Activated naive CD4-positive, alpha-beta T cell treated with anti-CD3 and anti-CD28 coated beads, Interleukin-2, amount 50 U/mL, for 24 hours (primary cell): Measurements from ENCODE around the gene SLC23A2.

Experiments
- H3K27ac Mint-ChIP-seq: one replicate; pipeline ENCODE4 v1.8.0; 2021; ENCODE audit warnings: mild to moderate bottlenecking, mixed read lengths
- H3K27me3 Mint-ChIP-seq: one replicate; pipeline ENCODE4 v1.8.0; 2021; ENCODE audit warnings: mixed read lengths
- H3K36me3 Mint-ChIP-seq: one replicate; pipeline ENCODE4 v1.8.0; 2021; ENCODE audit warnings: mixed read lengths
- H3K4me1 Mint-ChIP-seq: one replicate; pipeline ENCODE4 v1.8.0; 2021; ENCODE audit warnings: mixed read lengths
- H3K4me3 Mint-ChIP-seq: one replicate; pipeline ENCODE4 v1.8.0; 2021; ENCODE audit warnings: mild to moderate bottlenecking, mixed read lengths
- H3K9me3 Mint-ChIP-seq: one replicate; pipeline ENCODE4 v1.8.0; 2021; ENCODE audit warnings: mixed read lengths

SLC23A2 gene

DNA sequence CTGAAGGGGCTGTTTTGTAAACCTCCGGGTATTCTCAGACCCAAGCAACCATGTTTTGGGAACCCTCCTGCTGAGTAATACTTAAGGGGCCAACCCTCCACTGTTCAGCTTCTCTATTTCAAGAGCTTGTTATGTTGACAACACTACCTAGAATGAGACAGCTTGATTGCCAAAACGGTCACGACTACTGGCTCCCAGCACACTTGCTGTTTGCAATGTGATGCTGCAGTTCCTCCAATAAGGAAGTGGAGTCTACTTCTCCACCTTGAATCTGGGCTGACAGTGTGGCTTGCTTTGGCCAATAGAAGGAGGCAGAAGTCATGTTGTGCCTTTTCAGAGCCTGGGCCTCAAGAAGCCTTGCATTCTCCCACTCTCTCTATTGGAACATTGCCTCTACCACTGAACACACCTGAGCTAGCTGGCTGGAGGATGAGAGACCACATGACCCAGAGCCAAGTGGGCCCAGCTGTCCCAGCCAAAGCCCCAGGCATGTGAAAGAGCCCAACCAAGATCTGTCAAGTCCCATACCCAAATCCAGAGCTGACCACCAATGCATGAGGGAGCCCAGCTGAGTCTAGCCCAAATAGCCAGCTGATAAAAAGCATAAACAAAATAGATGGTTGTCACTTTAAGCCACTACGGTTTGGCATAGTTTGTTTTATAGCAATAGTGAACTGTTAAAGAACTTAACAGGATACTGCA, 171.6 kb downstream of the SLC23A2 start:
- Mint-ChIP-seq H3K36me3 (no peaks in the 10 kb centered on the region), H3K27ac (no peak overlapping the region), H3K27me3 (no peaks in the 10 kb centered on the region)

GRCh38 chr20:4828830-4829513, 172.3 kb downstream of the SLC23A2 start:
- peaks cover 3% of the 10 kb centered on the region for H3K4me1 Mint-ChIP-seq
- H3K36me3 Mint-ChIP-seq: no peaks in the 10 kb centered on the region
- H3K27ac Mint-ChIP-seq: no peak overlapping the region
- H3K9me3 Mint-ChIP-seq: no peaks in the 10 kb centered on the region
- H3K27me3 Mint-ChIP-seq: no peaks in the 10 kb centered on the region
- no peak overlapping the region for H3K4me3 Mint-ChIP-seq

More for the DNA sequence above, 171.6 kb downstream of the SLC23A2 start:
- no peak overlapping the region for H3K4me3 Mint-ChIP-seq
- no peaks in the 10 kb centered on the region for H3K4me1 Mint-ChIP-seq
- H3K9me3 Mint-ChIP-seq: no peaks in the 10 kb centered on the region

DNA sequence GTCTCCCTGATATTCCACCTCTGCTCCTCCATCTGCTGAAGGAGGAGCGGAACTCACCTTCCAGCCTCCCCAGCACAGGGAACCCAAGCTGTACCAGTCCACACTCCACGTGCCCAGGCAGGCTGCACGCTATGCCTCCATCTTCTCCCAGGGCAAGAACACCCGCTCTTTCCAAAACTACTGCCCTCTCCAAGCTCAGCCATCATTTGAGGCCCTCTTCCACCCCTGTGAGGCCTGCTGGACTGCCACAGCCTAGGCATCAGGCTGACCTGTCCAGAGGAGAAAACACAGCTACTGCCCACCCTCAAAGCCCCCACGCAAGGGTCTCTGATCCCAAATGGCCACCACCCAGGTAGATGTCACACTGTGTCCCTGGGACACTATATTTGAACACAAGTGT, 179.7 kb downstream of the SLC23A2 start:
- H3K27ac Mint-ChIP-seq: peak overlapping the region; percentile 52

DNA sequence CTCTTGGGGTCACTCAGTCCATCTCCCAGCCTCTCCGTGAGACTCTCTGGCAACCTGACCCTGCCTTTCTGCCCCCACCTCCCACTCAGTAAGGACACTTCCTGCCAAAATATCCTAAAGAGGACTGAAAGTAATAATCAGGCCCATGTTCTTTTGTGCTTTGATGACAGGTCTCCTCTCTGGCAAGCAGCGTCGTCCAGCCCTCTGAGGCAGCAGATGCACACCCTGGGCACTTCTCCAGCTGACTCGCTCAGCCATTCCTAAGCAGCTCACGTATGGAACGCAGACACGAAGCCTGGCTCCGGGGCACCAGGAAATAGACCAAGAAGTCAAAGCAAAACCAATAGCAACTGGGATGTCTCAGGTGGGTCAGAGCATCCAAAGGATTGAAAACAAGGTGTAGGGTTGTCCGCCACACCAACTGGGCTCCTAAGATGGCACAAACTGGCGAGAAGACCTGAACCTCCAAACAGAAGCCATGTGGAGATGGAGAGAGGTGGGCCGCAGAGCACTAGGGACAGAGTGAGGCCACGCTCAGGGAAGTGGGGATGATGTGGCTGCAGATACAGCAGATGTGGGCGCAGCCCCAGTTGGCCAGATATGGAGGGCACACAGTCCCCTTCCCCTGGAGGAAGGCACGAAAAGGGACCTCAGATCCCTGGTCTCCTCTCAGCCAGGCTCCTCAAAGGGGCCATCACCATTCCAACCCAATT, 180.3 kb downstream of the SLC23A2 start:
- peaks cover 54% of the 10 kb centered on the region for H3K4me1 Mint-ChIP-seq
- H3K27ac Mint-ChIP-seq: peak overlapping the region; percentile 76
- peaks cover 6% of the 10 kb centered on the region for H3K36me3 Mint-ChIP-seq
- H3K4me3 Mint-ChIP-seq: peak overlapping the region; percentile 90
- no peaks in the 10 kb centered on the region for H3K27me3 Mint-ChIP-seq
- no peaks in the 10 kb centered on the region for H3K9me3 Mint-ChIP-seq

More for the DNA sequence above, 179.7 kb downstream of the SLC23A2 start:
- H3K4me3 Mint-ChIP-seq: peak overlapping the region; percentile 90
- no peaks in the 10 kb centered on the region for H3K27me3 Mint-ChIP-seq
- H3K4me1 Mint-ChIP-seq: peaks cover 49% of the 10 kb centered on the region
- no peaks in the 10 kb centered on the region for H3K9me3 Mint-ChIP-seq
- peaks cover 6% of the 10 kb centered on the region for H3K36me3 Mint-ChIP-seq

GRCh38 chr20:4819901-4820300, 181.4 kb downstream of the SLC23A2 start:
- Mint-ChIP-seq H3K27me3 (no peaks in the 10 kb centered on the region), H3K4me3 (no peak overlapping the region), H3K36me3 (peaks cover 6% of the 10 kb centered on the region), H3K9me3 (no peaks in the 10 kb centered on the region), H3K27ac (no peak overlapping the region), H3K4me1 (peaks cover 62% of the 10 kb centered on the region)

DNA sequence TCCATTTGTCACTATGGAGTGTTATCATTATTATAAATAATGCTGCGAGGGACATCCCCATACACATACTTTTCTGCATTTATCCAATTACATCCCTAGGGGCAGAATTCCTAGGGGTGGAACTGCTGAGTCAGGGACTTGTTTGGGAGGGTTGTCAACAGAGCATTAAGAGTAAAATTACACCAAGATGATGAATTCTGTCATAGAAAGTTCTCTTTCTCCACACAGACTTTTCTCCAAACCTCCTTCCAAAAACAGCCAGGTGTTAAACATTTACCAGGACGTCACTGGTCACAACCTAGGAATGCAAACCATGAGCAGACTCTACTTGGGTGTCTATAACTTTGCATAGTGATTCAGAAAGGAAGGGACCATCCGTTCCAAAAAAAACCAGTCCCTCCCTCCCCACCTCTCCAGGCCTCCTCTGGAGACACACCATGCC, 184.1 kb downstream of the SLC23A2 start:
- Mint-ChIP-seq H3K4me3 (no peak overlapping the region), H3K27ac (peak overlapping the region; percentile 41), H3K9me3 (no peaks in the 10 kb centered on the region), H3K27me3 (no peaks in the 10 kb centered on the region), H3K36me3 (peaks cover 6% of the 10 kb centered on the region), H3K4me1 (peaks cover 84% of the 10 kb centered on the region)

DNA sequence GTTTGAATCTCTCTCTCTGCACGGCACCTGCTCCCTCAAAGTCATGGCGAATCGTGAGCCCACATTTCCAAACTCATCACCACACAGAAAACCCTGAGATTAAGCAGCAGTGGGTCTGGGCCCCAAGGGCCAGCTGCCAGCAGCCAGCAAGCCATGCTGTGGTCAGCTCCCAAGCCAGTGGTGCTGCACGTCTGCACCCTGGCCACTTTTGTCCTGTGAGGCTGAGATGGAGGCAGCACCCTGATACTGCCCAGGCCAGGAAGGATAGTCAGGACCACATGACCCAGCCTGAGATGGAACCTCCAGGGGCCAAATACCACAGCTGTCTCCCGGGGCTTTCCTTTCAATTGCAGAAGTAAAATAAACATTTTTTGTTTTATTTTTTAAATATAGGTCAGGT, 185.7 kb downstream of the SLC23A2 start:
- Mint-ChIP-seq H3K4me3 (peak overlapping the region; percentile 84), H3K36me3 (peaks cover 3% of the 10 kb centered on the region), H3K27me3 (no peaks in the 10 kb centered on the region), H3K4me1 (peaks cover 84% of the 10 kb centered on the region), H3K27ac (peak overlapping the region; percentile 99), H3K9me3 (no peaks in the 10 kb centered on the region)

GRCh38 chr20:4814696-4815252, 186.5 kb downstream of the SLC23A2 start:
- Mint-ChIP-seq H3K27ac (peak overlapping the region; percentile 99), H3K36me3 (peaks cover 3% of the 10 kb centered on the region), H3K4me3 (peak overlapping the region; percentile 84), H3K4me1 (peaks cover 87% of the 10 kb centered on the region), H3K27me3 (no peaks in the 10 kb centered on the region), H3K9me3 (no peaks in the 10 kb centered on the region)

- peaks cover 88% of the 10 kb centered on the region for H3K4me1 Mint-ChIP-seq
- no peaks in the 10 kb centered on the region for H3K9me3 Mint-ChIP-seq
- no peaks in the 10 kb centered on the region for H3K27me3 Mint-ChIP-seq
- peak overlapping the region; percentile 99 for H3K27ac Mint-ChIP-seq
- peaks cover 3% of the 10 kb centered on the region for H3K36me3 Mint-ChIP-seq
- peak overlapping the region; percentile 84 for H3K4me3 Mint-ChIP-seq
Measured at GRCh38 chr20:4813863-4814695, 187.2 kb downstream of the SLC23A2 start.

- H3K36me3 Mint-ChIP-seq: peaks cover 2% of the 10 kb centered on the region
- peak overlapping the region; percentile 99 for H3K27ac Mint-ChIP-seq
- no peaks in the 10 kb centered on the region for H3K27me3 Mint-ChIP-seq
- H3K9me3 Mint-ChIP-seq: no peaks in the 10 kb centered on the region
- H3K4me1 Mint-ChIP-seq: peaks cover 88% of the 10 kb centered on the region
- H3K4me3 Mint-ChIP-seq: peak overlapping the region; percentile 84
Measured at GRCh38 chr20:4813076-4813862, 188.0 kb downstream of the SLC23A2 start.

DNA sequence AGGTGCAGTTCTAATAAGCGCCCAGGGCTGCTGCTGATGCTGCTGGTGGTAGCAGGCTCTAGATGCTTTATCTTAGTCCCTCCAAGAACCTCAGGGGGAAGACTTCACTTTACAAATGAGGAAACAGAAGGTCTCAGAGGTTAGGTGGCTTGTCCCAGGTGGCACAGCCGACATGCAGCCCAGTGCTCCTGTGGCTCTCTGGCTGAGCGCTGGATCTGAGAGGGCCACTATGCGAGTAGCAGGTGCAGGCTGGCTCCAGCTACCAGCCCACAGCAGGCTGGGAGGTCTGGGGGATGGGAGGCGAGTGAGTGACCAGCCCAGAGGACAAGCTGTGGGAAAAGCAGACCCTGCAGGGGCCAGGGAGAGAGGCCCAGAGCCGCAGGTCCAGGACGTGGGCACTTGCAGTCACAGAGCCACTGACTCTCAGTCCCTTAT, 188.7 kb downstream of the SLC23A2 start:
- Mint-ChIP-seq H3K27ac (peak overlapping the region; percentile 99), H3K36me3 (no peaks in the 10 kb centered on the region), H3K4me3 (peak overlapping the region; percentile 71), H3K4me1 (peaks cover 92% of the 10 kb centered on the region), H3K27me3 (no peaks in the 10 kb centered on the region), H3K9me3 (no peaks in the 10 kb centered on the region)

GRCh38 chr20:4812216-4812615, 189.1 kb downstream of the SLC23A2 start:
- no peaks in the 10 kb centered on the region for H3K9me3 Mint-ChIP-seq
- H3K4me3 Mint-ChIP-seq: peak overlapping the region; percentile 71
- H3K4me1 Mint-ChIP-seq: peaks cover 92% of the 10 kb centered on the region
- H3K27ac Mint-ChIP-seq: peak overlapping the region; percentile 99
- no peaks in the 10 kb centered on the region for H3K27me3 Mint-ChIP-seq
- no peaks in the 10 kb centered on the region for H3K36me3 Mint-ChIP-seq

GRCh38 chr20:4811661-4812181, 189.6 kb downstream of the SLC23A2 start:
- Mint-ChIP-seq H3K4me3 (peak overlapping the region; percentile 71), H3K36me3 (peaks cover 2% of the 10 kb centered on the region), H3K27ac (peak overlapping the region; percentile 99), H3K4me1 (peaks cover 94% of the 10 kb centered on the region), H3K9me3 (no peaks in the 10 kb centered on the region), H3K27me3 (no peaks in the 10 kb centered on the region)

DNA sequence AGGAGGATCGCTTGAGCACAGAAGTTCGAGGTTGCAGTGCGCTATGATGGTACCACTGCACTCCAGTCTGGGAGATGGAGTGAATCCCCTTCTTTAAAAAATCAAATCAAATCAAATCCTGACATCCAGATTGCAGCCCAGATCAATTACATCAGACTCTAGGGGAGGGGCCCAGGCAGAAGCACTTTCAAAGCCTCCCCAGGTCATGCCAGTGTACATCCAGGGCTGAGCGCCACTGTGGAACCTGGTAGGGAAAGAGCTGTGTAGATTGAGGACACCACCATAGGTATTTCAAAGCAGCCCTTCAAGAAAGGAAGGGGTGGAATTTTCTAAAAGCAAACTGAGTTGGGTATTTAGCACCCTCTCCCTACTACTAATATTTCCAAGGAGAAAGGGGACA, 190.1 kb downstream of the SLC23A2 start:
- H3K27ac Mint-ChIP-seq: no peak overlapping the region
- H3K36me3 Mint-ChIP-seq: peaks cover 3% of the 10 kb centered on the region
- H3K4me1 Mint-ChIP-seq: peaks cover 95% of the 10 kb centered on the region
- H3K9me3 Mint-ChIP-seq: no peaks in the 10 kb centered on the region
- H3K4me3 Mint-ChIP-seq: no peak overlapping the region
- H3K27me3 Mint-ChIP-seq: no peaks in the 10 kb centered on the region
